Breast epithelium (tissue), 3 donors: ENCODE data around the gene FBN3.

Experiments
- CTCF ChIP-seq, 3 donors: fragments of 450-650 bp; IDR thresholded peaks; one replicate each; pipeline ENCODE4 v1.5.1; 2016 to 2017; ENCODE audit warnings: antibody characterized with exemption in 3 of 3, mild to moderate bottlenecking in 3 of 3, moderate library complexity in 3 of 3
- POLR2AphosphoS5 ChIP-seq, 3 donors: sonication (generic); formaldehyde crosslinking; IDR thresholded peaks; one replicate each; pipeline ENCODE4 v1.6.1; 2017; ENCODE audit warnings: antibody characterized with exemption in 3 of 3

- no peak for TF ChIP-seq CTCF (IDR thresholded peaks at IDR 0.05)
- TF ChIP-seq POLR2AphosphoS5 (IDR thresholded peaks at IDR 0.05): no peak
Observed at GRCh38 chr19:8050274-8051096, 98.9 kb downstream of the FBN3 start.
